Adrenal gland (tissue), 5 donors: ENCODE data around the gene ETFBKMT.

Experiments
- CTCF ChIP-seq, 6 experiments: fragments of 450-650 bp in 4 of 6; fragments of 200-600 bp in 2 of 6; sonication (generic) in 1 of 6; IDR thresholded peaks; 1 replicate in 5 of 6; 2 replicates in 1 of 6; pipeline versions ENCODE4 v1.5.1 to v1.8.0; 2016 to 2021; ENCODE audit warnings: antibody characterized with exemption in 6 of 6, mild to moderate bottlenecking in 2 of 6, moderate library complexity in 1 of 6
- POLR2A ChIP-seq, 2 donors: fragments of 450-650 bp; IDR thresholded peaks; one replicate each; pipeline ENCODE4 v1.6.1; 2017; ENCODE audit warnings: antibody characterized with exemption in 2 of 2, mild to moderate bottlenecking in 2 of 2, moderate library complexity in 1 of 2
- donor health status: DM: no; HTN: no; CAD: no.

DNA sequence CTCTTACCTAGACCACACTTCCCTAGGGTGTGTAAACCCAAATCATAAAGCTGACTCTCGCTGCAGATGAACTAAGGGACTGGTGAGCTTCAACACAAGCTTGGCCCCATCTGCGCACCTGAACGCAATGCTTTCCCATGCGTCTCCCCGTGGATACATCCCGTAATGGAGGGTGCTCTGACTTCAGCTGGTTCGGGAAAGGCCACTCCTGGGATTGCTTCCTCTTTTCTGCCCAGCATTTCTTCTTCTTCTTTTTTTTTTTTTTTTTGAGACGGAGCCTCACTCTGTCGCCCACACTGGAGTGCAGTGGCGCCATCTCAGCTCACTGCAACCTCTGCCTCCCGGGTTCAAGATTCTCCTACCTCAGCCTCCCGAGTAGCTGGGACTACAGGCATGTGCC, 27.7 kb upstream of the ETFBKMT start:
- TF ChIP-seq CTCF (IDR thresholded peaks at IDR 0.05) = no peak
- TF ChIP-seq POLR2A (IDR thresholded peaks at IDR 0.05) = no peak
